Endodermal cell (in vitro differentiated cells): ENCODE measurements around the gene RBMS1. TPM values are rescaled to one million over a fixed set of nuclear protein-coding genes. Genes with fewer than 3 reads are reported as not detected.
A peak's percentile ranks its signal among the peaks of the same experiment; 100 is the strongest.

Experiments
- DNase-seq: peaks from one replicate; pipeline ENCODE4 v3.0.0-alpha.2; 2017
- H3K27ac ChIP-seq: 2 replicates; pipeline ENCODE4 v1.5.1; 2013; ENCODE audit warnings: mild to moderate bottlenecking, low read depth, low read length, moderate library complexity
- H3K27me3 ChIP-seq: 2 replicates; pipeline ENCODE4 v1.6.1; 2013; ENCODE audit warnings: mild to moderate bottlenecking, low read length, moderate library complexity; ENCODE audit not compliant: insufficient read depth, control insufficient read depth, poor library complexity, severe bottlenecking
- H3K36me3 ChIP-seq: 2 replicates; pipeline ENCODE4 v1.7.0; 2013; ENCODE audit warnings: mild to moderate bottlenecking, low read length, moderate library complexity; ENCODE audit not compliant: control insufficient read depth, insufficient read depth
- H3K4me1 ChIP-seq: one replicate; pipeline ENCODE4 v1.7.0; 2013; ENCODE audit warnings: low read length; ENCODE audit not compliant: control insufficient read depth, insufficient read depth
- H3K4me3 ChIP-seq: 2 replicates; pipeline ENCODE4 v1.5.1; 2013; ENCODE audit warnings: mild to moderate bottlenecking, low read length, moderate library complexity
- H3K9ac ChIP-seq: 2 replicates; pipeline ENCODE4 v1.6.1; 2013; ENCODE audit warnings: mild to moderate bottlenecking, low read length, moderate library complexity; ENCODE audit not compliant: poor library complexity, severe bottlenecking; ENCODE audit errors: extremely low read depth
- H3K9me3 ChIP-seq: 2 replicates; pipeline ENCODE4 v1.6.1; 2013; ENCODE audit warnings: mild to moderate bottlenecking, low read length, moderate library complexity; ENCODE audit not compliant: control insufficient read depth
- H3K27ac Mint-ChIP-seq: 2 replicates; pipeline ENCODE4 v1.8.0; 2020; ENCODE audit warnings: mixed read lengths
- H3K27me3 Mint-ChIP-seq: 2 replicates; pipeline ENCODE4 v1.8.0; 2021; ENCODE audit warnings: mild to moderate bottlenecking, mixed read lengths; ENCODE audit not compliant: insufficient read depth
- H3K36me3 Mint-ChIP-seq: 2 replicates; pipeline ENCODE4 v1.8.0; 2020; ENCODE audit warnings: low read depth, mixed read lengths
- H3K4me1 Mint-ChIP-seq: 2 replicates; pipeline ENCODE4 v1.8.0; 2020; ENCODE audit warnings: mixed read lengths
- H3K4me3 Mint-ChIP-seq: 2 replicates; pipeline ENCODE4 v1.8.0; 2020; ENCODE audit warnings: mild to moderate bottlenecking, moderate library complexity, mixed read lengths
- H3K9me3 Mint-ChIP-seq: 2 replicates; pipeline ENCODE4 v1.8.0; 2020; ENCODE audit warnings: mild to moderate bottlenecking, mixed read lengths
- WGBS, 2 experiments: methylation state at CpG; one replicate each; pipeline versions ENCODE4 v1.1.5 to v1.1.7; 2013; ENCODE audit warnings: missing lambda C conversion rate in 2 of 2, mixed read lengths in 1 of 2; ENCODE audit not compliant: insufficient coverage in 1 of 2, insufficient read length in 1 of 2; 5-methylcytosine and 5-hydroxymethylcytosine counted together
- total RNA-seq, 2 donors: library from RNA; stranded (reverse); fragmentation: NEBNext Ultra II Directional in 1 of 2; extraction: Animal tissue kit (Norgen Biotek cat#: 25700) in 1 of 2; gene quantifications; 2 replicates in 1 of 2; 3 replicates in 1 of 2; pipeline ENCODE4 v1.2.1, GENCODE V29; 2021
- TF ChIP-seq, protein P1 (sequence below): fragments of 200-600 bp; sonication (generic); conservative IDR thresholded peaks from 2 replicates; pipeline ENCODE4 v1.5.0; 2021; ENCODE audit warnings: antibody characterized with exemption, mild to moderate bottlenecking

RBMS1 gene
- total RNA-seq, 2 donors from 2014 or later = 90.7 to 124 TPM

DNA sequence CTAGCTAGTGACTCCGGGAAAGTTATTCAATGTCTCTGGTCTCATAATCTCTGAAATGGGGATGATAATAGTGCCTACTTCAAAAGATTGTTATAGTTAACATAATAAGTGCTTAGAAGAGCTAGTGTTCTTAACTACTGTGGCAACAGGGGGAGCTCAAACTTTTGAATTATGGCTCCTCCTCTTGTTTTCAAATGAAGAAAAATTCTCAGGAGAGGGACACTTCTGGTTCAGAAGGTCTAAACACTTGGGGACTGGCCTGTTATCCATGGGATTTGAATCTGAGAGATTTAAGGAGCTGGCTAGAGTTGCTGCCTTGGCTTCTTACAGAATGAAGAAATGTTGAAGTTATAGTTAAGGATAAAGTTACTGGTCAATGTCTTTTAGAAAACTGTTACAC lies 201.4 kb downstream of the RBMS1 start:
- no peak for DNase-seq
- Histone ChIP-seq H3K4me3 (no peak overlapping the region), H3K27me3 (no peaks in the 10 kb centered on the region), H3K9me3 (no peaks in the 10 kb centered on the region), H3K9ac (no peak overlapping the region), H3K36me3 (peaks cover 56% of the 10 kb centered on the region), H3K4me1 (no peaks in the 10 kb centered on the region), H3K27ac (no peak overlapping the region)
- peaks cover 57% of the 10 kb centered on the region for H3K36me3 Mint-ChIP-seq
- 90 to 100% methylated on average over 1 of the region's 1 CpG for WGBS, 2 experiments
- H3K27me3 Mint-ChIP-seq = no peaks in the 10 kb centered on the region
- TF ChIP-seq, protein P1, sequence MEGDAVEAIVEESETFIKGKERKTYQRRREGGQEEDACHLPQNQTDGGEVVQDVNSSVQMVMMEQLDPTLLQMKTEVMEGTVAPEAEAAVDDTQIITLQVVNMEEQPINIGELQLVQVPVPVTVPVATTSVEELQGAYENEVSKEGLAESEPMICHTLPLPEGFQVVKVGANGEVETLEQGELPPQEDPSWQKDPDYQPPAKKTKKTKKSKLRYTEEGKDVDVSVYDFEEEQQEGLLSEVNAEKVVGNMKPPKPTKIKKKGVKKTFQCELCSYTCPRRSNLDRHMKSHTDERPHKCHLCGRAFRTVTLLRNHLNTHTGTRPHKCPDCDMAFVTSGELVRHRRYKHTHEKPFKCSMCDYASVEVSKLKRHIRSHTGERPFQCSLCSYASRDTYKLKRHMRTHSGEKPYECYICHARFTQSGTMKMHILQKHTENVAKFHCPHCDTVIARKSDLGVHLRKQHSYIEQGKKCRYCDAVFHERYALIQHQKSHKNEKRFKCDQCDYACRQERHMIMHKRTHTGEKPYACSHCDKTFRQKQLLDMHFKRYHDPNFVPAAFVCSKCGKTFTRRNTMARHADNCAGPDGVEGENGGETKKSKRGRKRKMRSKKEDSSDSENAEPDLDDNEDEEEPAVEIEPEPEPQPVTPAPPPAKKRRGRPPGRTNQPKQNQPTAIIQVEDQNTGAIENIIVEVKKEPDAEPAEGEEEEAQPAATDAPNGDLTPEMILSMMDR = no peak
- no peaks in the 10 kb centered on the region for H3K4me1 Mint-ChIP-seq
- no peak overlapping the region for H3K27ac Mint-ChIP-seq
- no peaks in the 10 kb centered on the region for H3K9me3 Mint-ChIP-seq
- H3K4me3 Mint-ChIP-seq = no peak overlapping the region

DNA sequence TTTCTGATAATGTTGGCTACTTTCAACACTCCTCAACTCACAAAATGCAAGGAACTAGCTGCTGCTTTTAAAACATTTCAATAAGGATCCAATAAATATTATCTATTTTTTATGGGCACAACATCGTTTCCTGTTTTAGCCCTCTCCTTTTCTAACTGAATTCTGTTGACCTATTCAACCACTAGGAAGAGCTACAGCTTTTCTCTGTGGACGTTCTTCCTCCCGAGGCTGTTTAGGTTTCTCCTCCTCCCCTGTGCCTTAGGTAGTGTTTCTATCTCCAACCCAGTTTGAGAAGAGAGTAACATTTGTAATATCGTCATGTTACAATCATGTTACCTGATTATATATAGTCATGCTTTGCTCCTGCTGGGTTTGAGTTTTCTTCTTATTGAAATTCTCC lies 202.2 kb downstream of the RBMS1 start:
- H3K4me1 ChIP-seq = no peaks in the 10 kb centered on the region
- H3K4me3 Mint-ChIP-seq = no peak overlapping the region
- H3K36me3 ChIP-seq = peaks cover 62% of the 10 kb centered on the region
- TF ChIP-seq, protein P1 = peak; percentile 39
- peaks cover 58% of the 10 kb centered on the region for H3K36me3 Mint-ChIP-seq
- H3K9ac ChIP-seq = no peak overlapping the region
- no peak for DNase-seq
- H3K27me3 Mint-ChIP-seq = no peaks in the 10 kb centered on the region
- no peaks in the 10 kb centered on the region for H3K9me3 ChIP-seq
- no peak overlapping the region for H3K27ac Mint-ChIP-seq
- no peaks in the 10 kb centered on the region for H3K27me3 ChIP-seq
- no peaks in the 10 kb centered on the region for H3K4me1 Mint-ChIP-seq
- 88 to 100% methylated on average over 1 to 4 of the region's 4 CpGs for WGBS, 2 experiments
- H3K9me3 Mint-ChIP-seq = no peaks in the 10 kb centered on the region
- H3K4me3 ChIP-seq = no peak overlapping the region
- H3K27ac ChIP-seq = no peak overlapping the region

DNA sequence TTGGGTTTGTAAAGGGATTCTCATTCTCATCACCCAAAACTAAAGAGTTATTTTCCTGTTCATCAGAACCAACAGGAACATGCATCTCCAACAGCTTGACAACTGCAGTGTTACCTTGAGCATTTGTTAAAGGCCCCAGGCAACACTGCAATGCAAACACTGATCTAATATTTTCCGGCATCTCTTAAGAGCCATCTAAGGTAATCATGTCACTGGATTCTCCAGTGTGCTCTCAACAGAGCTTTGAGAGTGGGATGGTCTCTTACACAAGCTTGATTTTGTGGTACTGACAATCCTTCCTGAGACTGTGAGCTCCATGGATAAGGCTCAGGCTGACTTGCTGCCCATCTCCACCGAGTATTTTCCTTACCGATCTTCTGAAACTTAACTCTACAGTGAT lies 203.0 kb downstream of the RBMS1 start:
- no peak for DNase-seq
- Mint-ChIP-seq H3K4me1 (no peaks in the 10 kb centered on the region), H3K9me3 (no peaks in the 10 kb centered on the region), H3K36me3 (peaks cover 51% of the 10 kb centered on the region), H3K27me3 (no peaks in the 10 kb centered on the region), H3K27ac (no peak overlapping the region), H3K4me3 (no peak overlapping the region)
- no peaks in the 10 kb centered on the region for H3K27me3 ChIP-seq
- H3K4me1 ChIP-seq = no peaks in the 10 kb centered on the region
- no peak overlapping the region for H3K9ac ChIP-seq
- H3K4me3 ChIP-seq = no peak overlapping the region
- TF ChIP-seq, protein P1 = no peak
- H3K36me3 ChIP-seq = peaks cover 54% of the 10 kb centered on the region
- no peak overlapping the region for H3K27ac ChIP-seq
- WGBS, 2 experiments = 84 to 94% methylated on average over 2 to 3 of the region's 3 CpGs
- H3K9me3 ChIP-seq = no peaks in the 10 kb centered on the region
